B cell (primary cell): Measurements from ENCODE around the gene SPOCD1.

Experiments
- CTCF ChIP-seq: fragments of 200-600 bp; IDR thresholded peaks from one replicate; pipeline ENCODE4 v1.8.0; 2022; ENCODE audit warnings: antibody characterized with exemption, mild to moderate bottlenecking
- EZH2 ChIP-seq: IDR thresholded peaks from 2 replicates; pipeline ENCODE4 v1.6.1; 2012; ENCODE audit warnings: borderline replicate concordance, low read depth, mild to moderate bottlenecking, moderate library complexity, low read length; ENCODE audit not compliant: insufficient read depth, poor library complexity, severe bottlenecking

- TF ChIP-seq CTCF = no peak
- TF ChIP-seq EZH2 = no peak
These were observed 48.6 kb downstream of the SPOCD1 start for GRCh38 chr1:31767225-31767624.
